SK-N-SH (cell line): Measurements from ENCODE around the gene CATSPERB.

Experiments used
- TF ChIP-seq, protein P1 (sequence below): fragments of 200-600 bp; sonication (generic); IDR thresholded peaks from 2 replicates; pipeline ENCODE4 v1.6.1; 2017; ENCODE audit warnings: antibody characterized with exemption, mild to moderate bottlenecking, moderate library complexity
- TF ChIP-seq, protein P2 (sequence below): IDR thresholded peaks from 2 replicates; pipeline ENCODE4 v1.6.1; 2012; ENCODE audit warnings: mild to moderate bottlenecking, low read depth, low read length, moderate library complexity

DNA sequence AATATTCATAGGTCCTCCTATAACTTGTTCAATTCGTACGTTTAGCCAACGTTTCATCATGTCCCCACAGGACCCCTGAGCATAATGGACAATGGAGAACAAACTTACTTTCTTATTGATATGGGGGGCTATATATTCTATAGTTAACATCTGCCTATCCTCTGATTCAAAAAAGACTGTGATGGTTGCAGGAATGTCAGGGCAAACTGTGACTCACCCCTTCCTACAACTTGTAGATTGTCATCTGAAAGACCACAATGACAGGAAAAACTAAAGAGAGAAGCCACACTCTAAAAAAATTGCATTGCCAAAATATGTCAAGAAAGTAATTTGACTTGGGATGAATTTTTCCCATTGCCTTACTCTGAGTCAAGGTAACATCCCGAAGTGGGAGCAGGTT is 50.8 kb downstream of the CATSPERB start:
- TF ChIP-seq, protein P1, sequence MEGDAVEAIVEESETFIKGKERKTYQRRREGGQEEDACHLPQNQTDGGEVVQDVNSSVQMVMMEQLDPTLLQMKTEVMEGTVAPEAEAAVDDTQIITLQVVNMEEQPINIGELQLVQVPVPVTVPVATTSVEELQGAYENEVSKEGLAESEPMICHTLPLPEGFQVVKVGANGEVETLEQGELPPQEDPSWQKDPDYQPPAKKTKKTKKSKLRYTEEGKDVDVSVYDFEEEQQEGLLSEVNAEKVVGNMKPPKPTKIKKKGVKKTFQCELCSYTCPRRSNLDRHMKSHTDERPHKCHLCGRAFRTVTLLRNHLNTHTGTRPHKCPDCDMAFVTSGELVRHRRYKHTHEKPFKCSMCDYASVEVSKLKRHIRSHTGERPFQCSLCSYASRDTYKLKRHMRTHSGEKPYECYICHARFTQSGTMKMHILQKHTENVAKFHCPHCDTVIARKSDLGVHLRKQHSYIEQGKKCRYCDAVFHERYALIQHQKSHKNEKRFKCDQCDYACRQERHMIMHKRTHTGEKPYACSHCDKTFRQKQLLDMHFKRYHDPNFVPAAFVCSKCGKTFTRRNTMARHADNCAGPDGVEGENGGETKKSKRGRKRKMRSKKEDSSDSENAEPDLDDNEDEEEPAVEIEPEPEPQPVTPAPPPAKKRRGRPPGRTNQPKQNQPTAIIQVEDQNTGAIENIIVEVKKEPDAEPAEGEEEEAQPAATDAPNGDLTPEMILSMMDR, result no peak
- TF ChIP-seq, protein P2, sequence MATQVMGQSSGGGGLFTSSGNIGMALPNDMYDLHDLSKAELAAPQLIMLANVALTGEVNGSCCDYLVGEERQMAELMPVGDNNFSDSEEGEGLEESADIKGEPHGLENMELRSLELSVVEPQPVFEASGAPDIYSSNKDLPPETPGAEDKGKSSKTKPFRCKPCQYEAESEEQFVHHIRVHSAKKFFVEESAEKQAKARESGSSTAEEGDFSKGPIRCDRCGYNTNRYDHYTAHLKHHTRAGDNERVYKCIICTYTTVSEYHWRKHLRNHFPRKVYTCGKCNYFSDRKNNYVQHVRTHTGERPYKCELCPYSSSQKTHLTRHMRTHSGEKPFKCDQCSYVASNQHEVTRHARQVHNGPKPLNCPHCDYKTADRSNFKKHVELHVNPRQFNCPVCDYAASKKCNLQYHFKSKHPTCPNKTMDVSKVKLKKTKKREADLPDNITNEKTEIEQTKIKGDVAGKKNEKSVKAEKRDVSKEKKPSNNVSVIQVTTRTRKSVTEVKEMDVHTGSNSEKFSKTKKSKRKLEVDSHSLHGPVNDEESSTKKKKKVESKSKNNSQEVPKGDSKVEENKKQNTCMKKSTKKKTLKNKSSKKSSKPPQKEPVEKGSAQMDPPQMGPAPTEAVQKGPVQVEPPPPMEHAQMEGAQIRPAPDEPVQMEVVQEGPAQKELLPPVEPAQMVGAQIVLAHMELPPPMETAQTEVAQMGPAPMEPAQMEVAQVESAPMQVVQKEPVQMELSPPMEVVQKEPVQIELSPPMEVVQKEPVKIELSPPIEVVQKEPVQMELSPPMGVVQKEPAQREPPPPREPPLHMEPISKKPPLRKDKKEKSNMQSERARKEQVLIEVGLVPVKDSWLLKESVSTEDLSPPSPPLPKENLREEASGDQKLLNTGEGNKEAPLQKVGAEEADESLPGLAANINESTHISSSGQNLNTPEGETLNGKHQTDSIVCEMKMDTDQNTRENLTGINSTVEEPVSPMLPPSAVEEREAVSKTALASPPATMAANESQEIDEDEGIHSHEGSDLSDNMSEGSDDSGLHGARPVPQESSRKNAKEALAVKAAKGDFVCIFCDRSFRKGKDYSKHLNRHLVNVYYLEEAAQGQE, result no peak
